Mucosa of descending colon (tissue), 3 donors: ENCODE measurements around the gene TSPAN5. TPM values are rescaled to one million over a fixed set of nuclear protein-coding genes. Genes with fewer than 3 reads are reported as not detected.

Experiments
- ATAC-seq: fragments of 200-7000 bp; cut with Tn5 transposase; one replicate; pipeline ENCODE4 v1.9.1; 2020; ENCODE audit warnings: mild to moderate bottlenecking, moderate library complexity
- DNase-seq, 3 donors: peaks; one replicate each; pipeline ENCODE4 v3.0.0-alpha.2; 2020
- H3K36me3 ChIP-seq: fragments of 200-600 bp; one replicate; pipeline ENCODE4 v1.8.0; 2021; ENCODE audit warnings: low read depth, mild to moderate bottlenecking
- H3K4me1 ChIP-seq: fragments of 200-600 bp; one replicate; pipeline ENCODE4 v1.8.0; 2021; ENCODE audit warnings: low read depth, mild to moderate bottlenecking
- H3K4me3 ChIP-seq: fragments of 200-600 bp; one replicate; pipeline ENCODE4 v1.8.0; 2021; ENCODE audit warnings: mild to moderate bottlenecking
- H3K9me3 ChIP-seq: fragments of 200-600 bp; one replicate; pipeline ENCODE4 v1.8.0; 2021; ENCODE audit warnings: mild to moderate bottlenecking
- CTCF ChIP-seq: fragments of 200-600 bp; IDR thresholded peaks from one replicate; pipeline ENCODE4 v1.8.0; 2022; ENCODE audit warnings: antibody characterized with exemption, mild to moderate bottlenecking
- intact Hi-C, 2 donors: fragments of 100-400 bp; cut with DNase I in 1 of 2; cut with micrococcal nuclease in 1 of 2; formaldehyde crosslinking; loops; one replicate each; pipeline versions ENCODE4 v1.11.0 to v1.11.1; 2022; cut with DNase I, micrococcal nuclease
- total RNA-seq, 3 donors: library from RNA; stranded (reverse); fragmentation: NEBNext Ultra II Directional in 2 of 3; extraction: Animal tissue kit (Norgen Biotek cat#: 25700) in 2 of 3; gene quantifications; one replicate each; pipeline versions ENCODE4 v1.2.1 to v1.2.4, GENCODE V29; 2021 to 2023
- donor health status: DM: no; HTN: no; CAD: no; lungs with moderate emphysema.
- donor health status: DM: no; HTN: no; CAD: no.
- donor health status: DM: no; HTN: yes; CAD: no.

The TSPAN5 gene
- total RNA-seq, 3 donors from 2014 or later: 3.9 to 11.8 (median 4.9) TPM

- peaks cover 8% of the 10 kb centered on the region for H3K4me1 ChIP-seq
- no peak for TF ChIP-seq CTCF
- ATAC-seq: peak; percentile 4
- H3K4me3 ChIP-seq: no peak overlapping the region
- intact Hi-C loops: loop anchor here in 1 of 2 donors (5.0 kb wide), 1 partner anchor 192 kb away; no protein-coding TSS in a partner anchor
- H3K9me3 ChIP-seq: no peaks in the 10 kb centered on the region
- peak in 2 of 3 donors; percentile 9 to 37 for DNase-seq
- H3K36me3 ChIP-seq: no peaks in the 10 kb centered on the region
These were observed 738 bp upstream of the TSPAN5 start for GRCh38 chr4:98659106-98659592.

- Histone ChIP-seq H3K4me3 (peak overlapping the region; percentile 28), H3K36me3 (no peaks in the 10 kb centered on the region), H3K4me1 (peaks cover 8% of the 10 kb centered on the region), H3K9me3 (no peaks in the 10 kb centered on the region)
- no peak for TF ChIP-seq CTCF
- ATAC-seq (peak; percentile 16), DNase-seq (peak in 2 of 3 donors; percentile 33 to 47)
- intact Hi-C loops: loop anchor here in 1 of 2 donors (5.0 kb wide), 1 partner anchor 190 kb away; no protein-coding TSS in a partner anchor
These were observed 702 bp downstream of the TSPAN5 start for GRCh38 chr4:98657531-98658286.

- Histone ChIP-seq H3K4me3 (no peak overlapping the region), H3K4me1 (peaks cover 8% of the 10 kb centered on the region), H3K36me3 (no peaks in the 10 kb centered on the region), H3K9me3 (no peaks in the 10 kb centered on the region)
- DNase-seq: no peak
- no peak for TF ChIP-seq CTCF
- ATAC-seq: no peak
- intact Hi-C loops: loop anchor here in 1 of 2 donors (5.0 kb wide), 1 partner anchor 190 kb away; no protein-coding TSS in a partner anchor
These were observed 1.5 kb downstream of the TSPAN5 start for GRCh38 chr4:98656886-98657285.

- intact Hi-C loops: loop anchor here in 1 of 2 donors (5.0 kb wide), 1 partner anchor 189 kb away; no protein-coding TSS in a partner anchor
- Histone ChIP-seq H3K9me3 (no peaks in the 10 kb centered on the region), H3K4me3 (no peak overlapping the region), H3K4me1 (peaks cover 8% of the 10 kb centered on the region), H3K36me3 (no peaks in the 10 kb centered on the region)
- no peak for DNase-seq
- no peak for ATAC-seq
- no peak for TF ChIP-seq CTCF
These were observed 2.0 kb downstream of the TSPAN5 start for GRCh38 chr4:98656443-98656842.

- TF ChIP-seq CTCF: no peak
- ATAC-seq: no peak
- no peak overlapping the region for H3K4me3 ChIP-seq
- H3K9me3 ChIP-seq: no peaks in the 10 kb centered on the region
- H3K4me1 ChIP-seq: peaks cover 8% of the 10 kb centered on the region
- no peaks in the 10 kb centered on the region for H3K36me3 ChIP-seq
- no peak for DNase-seq
- intact Hi-C loops: no loop called here
These were observed 4.2 kb downstream of the TSPAN5 start for GRCh38 chr4:98653890-98654867.
